Nephron (organoid): Measurements from ENCODE around the gene ADGRD1.
A peak's percentile ranks its signal among the peaks of the same experiment; 100 is the strongest.

Source experiments
- H3K27ac Mint-ChIP-seq, 3 experiments: 2 replicates each; pipeline ENCODE4 v1.8.0; 2020; ENCODE audit warnings: mixed read lengths in 3 of 3, mild to moderate bottlenecking in 2 of 3, moderate library complexity in 1 of 3
- H3K27me3 Mint-ChIP-seq: 2 replicates; pipeline ENCODE4 v1.8.0; 2021; ENCODE audit warnings: low read depth, mild to moderate bottlenecking, moderate library complexity, mixed read lengths
- H3K36me3 Mint-ChIP-seq: 2 replicates; pipeline ENCODE4 v1.8.0; 2020; ENCODE audit warnings: low read depth, mixed read lengths
- H3K4me1 Mint-ChIP-seq: 2 replicates; pipeline ENCODE4 v1.8.0; 2020; ENCODE audit warnings: mixed read lengths
- H3K4me3 Mint-ChIP-seq, 3 experiments: 2 replicates each; pipeline ENCODE4 v1.8.0; 2020; ENCODE audit warnings: mild to moderate bottlenecking in 3 of 3, mixed read lengths in 3 of 3, moderate library complexity in 2 of 3
- H3K9me3 Mint-ChIP-seq: 2 replicates; pipeline ENCODE4 v1.8.0; 2020; ENCODE audit warnings: mixed read lengths
- TF ChIP-seq, protein P1 (sequence below), 3 experiments: fragments of 200-600 bp; sonication (generic); IDR thresholded peaks; one replicate each; pipeline ENCODE4 v1.5.0; 2021; ENCODE audit warnings: antibody characterized with exemption in 3 of 3; ENCODE audit not compliant: unreplicated experiment in 3 of 3

Gene ADGRD1

DNA sequence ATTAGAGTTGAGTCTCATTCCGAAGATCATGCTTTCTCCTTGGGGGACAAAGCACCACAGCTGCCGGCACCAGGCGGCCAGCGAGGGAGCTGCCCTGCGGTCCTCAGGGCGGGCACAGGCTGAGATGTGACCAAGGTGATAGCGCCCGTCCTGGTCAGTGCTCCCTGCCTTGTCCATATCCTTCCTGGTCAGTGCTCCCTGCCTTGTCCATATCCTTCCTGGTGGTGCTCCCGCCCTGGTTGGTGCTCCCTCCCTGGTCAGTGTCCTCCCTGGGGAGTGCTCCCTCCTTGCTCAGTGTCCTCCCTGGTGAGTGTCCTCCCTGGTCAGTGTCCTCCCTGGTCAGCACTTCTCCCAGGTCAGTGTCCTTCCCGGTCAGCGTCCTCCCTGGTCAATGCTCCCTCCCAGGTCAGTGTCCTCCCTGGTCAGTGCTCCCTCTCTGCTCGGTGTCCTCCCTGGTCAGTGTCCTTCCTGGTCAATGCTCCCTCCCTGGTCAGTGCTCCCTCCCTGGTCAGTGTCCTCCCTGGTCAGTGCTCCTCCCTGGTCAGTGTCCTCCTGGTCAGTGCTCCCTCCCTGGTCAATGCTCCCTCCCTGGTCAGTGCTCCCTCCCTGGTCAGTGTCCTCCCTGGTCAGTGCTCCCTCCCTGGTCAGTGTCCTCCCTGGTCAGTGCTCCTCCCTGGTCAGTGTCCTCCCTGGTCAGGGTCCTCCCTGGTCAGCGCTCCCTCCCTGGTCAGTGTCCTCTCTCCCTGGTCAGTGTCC lies 92.2 kb downstream of the ADGRD1 start:
- Mint-ChIP-seq H3K4me1 (peaks cover 16% of the 10 kb centered on the region), H3K27me3 (peaks cover 26% of the 10 kb centered on the region)

DNA sequence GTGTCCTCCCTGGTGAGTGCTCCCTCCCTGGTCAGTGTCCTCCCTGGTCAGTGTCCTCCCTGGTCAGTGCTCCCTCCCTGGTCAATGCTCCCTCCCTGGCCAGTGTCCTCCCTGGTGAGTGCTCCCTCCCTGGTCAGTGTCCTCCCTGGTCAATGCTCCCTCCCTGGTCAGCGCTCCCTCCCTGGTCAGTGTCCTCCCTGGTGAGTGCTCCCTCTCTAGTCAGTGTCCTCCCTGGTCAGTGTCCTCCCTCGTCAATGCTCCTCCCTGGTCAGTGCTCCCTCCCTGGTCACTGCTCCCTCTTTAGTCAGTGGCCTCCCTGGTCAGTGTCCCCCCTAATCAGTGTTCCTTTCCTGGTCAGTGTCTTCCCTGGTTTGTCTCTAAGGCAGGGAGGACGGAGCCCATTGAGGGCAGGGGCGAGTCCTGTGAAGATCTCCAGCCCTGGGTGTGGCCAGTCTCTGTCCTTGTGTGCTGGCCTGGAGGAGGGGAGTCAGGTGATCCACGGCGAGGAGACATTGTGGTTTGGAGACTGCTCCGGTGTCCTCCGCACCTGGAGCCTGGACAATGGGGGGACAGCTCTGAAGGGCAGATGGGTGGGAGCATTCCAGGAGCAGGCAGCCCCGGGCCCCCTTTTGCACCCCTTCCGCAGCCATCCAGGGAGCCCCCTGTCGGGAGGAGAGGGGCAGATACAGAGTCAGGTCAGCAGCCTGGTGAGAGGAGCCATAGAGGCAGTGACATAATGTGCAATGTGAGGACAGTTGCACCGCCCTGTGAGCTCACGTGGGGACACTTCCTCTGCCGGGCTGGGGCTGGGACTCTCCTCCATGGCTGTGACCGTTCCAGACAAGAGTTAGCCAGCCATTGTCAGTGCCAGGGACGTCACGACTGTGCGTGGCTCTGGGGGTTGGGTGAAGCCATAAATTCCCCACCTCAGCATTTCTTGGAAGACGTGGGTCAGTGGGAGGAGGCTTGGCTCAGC lies 93.4 kb downstream of the ADGRD1 start:
- TF ChIP-seq, protein P1, sequence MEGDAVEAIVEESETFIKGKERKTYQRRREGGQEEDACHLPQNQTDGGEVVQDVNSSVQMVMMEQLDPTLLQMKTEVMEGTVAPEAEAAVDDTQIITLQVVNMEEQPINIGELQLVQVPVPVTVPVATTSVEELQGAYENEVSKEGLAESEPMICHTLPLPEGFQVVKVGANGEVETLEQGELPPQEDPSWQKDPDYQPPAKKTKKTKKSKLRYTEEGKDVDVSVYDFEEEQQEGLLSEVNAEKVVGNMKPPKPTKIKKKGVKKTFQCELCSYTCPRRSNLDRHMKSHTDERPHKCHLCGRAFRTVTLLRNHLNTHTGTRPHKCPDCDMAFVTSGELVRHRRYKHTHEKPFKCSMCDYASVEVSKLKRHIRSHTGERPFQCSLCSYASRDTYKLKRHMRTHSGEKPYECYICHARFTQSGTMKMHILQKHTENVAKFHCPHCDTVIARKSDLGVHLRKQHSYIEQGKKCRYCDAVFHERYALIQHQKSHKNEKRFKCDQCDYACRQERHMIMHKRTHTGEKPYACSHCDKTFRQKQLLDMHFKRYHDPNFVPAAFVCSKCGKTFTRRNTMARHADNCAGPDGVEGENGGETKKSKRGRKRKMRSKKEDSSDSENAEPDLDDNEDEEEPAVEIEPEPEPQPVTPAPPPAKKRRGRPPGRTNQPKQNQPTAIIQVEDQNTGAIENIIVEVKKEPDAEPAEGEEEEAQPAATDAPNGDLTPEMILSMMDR (IDR thresholded peaks at IDR 0.05; ENCODE audit: unreplicated experiment in 3 of 3) = no peak
- peak overlapping the region in 1 of 3 experiments; percentile 51 for H3K27ac Mint-ChIP-seq
- no peak overlapping the region for H3K4me3 Mint-ChIP-seq
- peaks cover 37% of the 10 kb centered on the region for H3K27me3 Mint-ChIP-seq
- H3K9me3 Mint-ChIP-seq = no peaks in the 10 kb centered on the region
- H3K36me3 Mint-ChIP-seq = no peaks in the 10 kb centered on the region
- H3K4me1 Mint-ChIP-seq = peaks cover 9% of the 10 kb centered on the region

More for the DNA sequence above, 92.2 kb downstream of the ADGRD1 start:
- TF ChIP-seq, protein P1 (IDR thresholded peaks at IDR 0.05; ENCODE audit: unreplicated experiment in 3 of 3) = no peak
- Mint-ChIP-seq H3K9me3 (no peaks in the 10 kb centered on the region), H3K4me3 (no peak overlapping the region), H3K36me3 (no peaks in the 10 kb centered on the region), H3K27ac (no peak overlapping the region)

DNA sequence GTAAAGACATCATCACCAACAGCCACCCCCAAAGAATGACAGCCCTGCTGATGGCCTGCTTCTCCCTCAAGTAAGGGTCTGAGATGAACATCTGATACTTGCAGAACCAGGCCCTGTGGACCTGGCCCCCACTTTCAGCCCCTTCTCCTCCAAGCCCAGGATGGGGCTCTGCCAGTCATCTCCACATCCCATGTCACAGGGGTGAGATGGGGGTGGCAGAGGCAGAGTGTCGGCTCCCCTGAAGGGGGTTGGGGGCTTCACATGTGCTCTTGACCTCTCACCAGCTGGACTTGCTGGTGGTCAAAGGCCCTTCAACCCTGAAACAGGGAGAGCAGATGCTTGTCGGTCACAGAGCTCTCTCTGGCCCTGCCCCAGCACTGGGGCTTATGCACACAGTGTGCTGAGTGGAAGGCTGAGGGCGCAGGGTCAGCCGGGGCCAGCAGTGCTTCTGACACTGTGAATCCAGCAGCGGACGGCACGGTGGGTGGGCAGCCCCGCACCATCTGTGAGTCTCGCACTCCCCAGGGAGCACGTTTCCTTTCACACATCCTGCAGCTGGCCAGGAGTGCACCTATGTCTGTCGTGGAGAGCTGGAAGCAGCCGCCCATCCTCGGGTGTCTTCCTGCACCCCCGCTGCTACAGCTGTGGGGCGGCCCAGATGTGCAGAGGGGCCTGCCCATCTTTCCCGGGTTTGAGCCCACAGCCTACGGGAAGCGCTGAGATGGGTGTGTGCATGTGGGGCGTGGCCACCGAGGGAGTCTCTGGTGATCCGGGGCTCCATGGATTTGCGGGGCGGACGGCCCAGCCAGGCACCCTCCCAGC lies 94.3 kb downstream of the ADGRD1 start:
- peaks cover 36% of the 10 kb centered on the region for H3K27me3 Mint-ChIP-seq
- H3K4me3 Mint-ChIP-seq = no peak overlapping the region
- no peaks in the 10 kb centered on the region for H3K9me3 Mint-ChIP-seq
- peaks cover 3% of the 10 kb centered on the region for H3K4me1 Mint-ChIP-seq
- TF ChIP-seq, protein P1 (IDR thresholded peaks at IDR 0.05; ENCODE audit: unreplicated experiment in 3 of 3) = no peak
- peak overlapping the region in 1 of 3 experiments; percentile 10 for H3K27ac Mint-ChIP-seq
- no peaks in the 10 kb centered on the region for H3K36me3 Mint-ChIP-seq

DNA sequence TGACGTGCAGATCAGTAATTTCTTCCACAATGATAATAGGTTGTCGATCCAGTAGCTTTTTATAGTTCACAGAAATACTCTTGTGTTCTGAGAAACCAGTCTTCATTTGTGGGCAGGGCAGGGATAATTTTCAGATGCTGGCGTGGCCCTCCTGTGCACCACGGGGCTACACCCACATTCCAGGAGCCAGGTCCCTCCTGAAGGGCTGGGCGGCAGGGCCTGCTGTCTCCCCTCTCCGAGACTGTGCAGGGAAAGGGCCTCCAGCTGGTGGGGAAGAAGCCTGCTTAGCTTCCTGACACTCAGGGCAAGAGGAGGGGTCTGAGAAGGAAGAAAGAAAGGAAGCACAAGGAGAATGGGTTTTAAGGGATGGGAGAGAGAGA lies 94.9 kb downstream of the ADGRD1 start:
- peak overlapping the region in 1 of 3 experiments; percentile 10 for H3K27ac Mint-ChIP-seq
- H3K4me1 Mint-ChIP-seq = peaks cover 3% of the 10 kb centered on the region
- H3K36me3 Mint-ChIP-seq = no peaks in the 10 kb centered on the region
- H3K27me3 Mint-ChIP-seq = peaks cover 42% of the 10 kb centered on the region
- no peaks in the 10 kb centered on the region for H3K9me3 Mint-ChIP-seq
- no peak overlapping the region for H3K4me3 Mint-ChIP-seq
- TF ChIP-seq, protein P1 (IDR thresholded peaks at IDR 0.05; ENCODE audit: unreplicated experiment in 3 of 3) = no peak

DNA sequence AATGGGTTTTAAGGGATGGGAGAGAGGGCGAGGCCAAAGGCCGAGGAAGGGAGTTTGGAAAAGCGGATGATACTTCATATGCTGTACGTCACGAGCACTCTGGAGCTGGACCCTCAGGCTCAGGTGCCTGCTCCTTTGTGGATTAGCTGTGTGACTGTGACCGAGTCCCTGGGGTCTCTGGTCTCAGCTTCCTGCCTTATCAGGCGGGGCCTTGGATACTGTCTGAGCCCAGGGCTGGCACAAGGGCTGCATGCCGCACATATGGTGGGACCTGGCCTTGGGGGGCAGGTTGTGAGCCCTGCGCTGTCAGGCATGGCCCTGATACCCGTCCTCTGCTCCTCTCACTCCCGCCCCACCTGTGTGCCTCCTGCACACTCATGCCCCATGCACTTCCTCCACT lies 95.3 kb downstream of the ADGRD1 start:
- H3K27me3 Mint-ChIP-seq = peaks cover 43% of the 10 kb centered on the region
- peaks cover 2% of the 10 kb centered on the region for H3K4me1 Mint-ChIP-seq
- H3K36me3 Mint-ChIP-seq = no peaks in the 10 kb centered on the region
- H3K4me3 Mint-ChIP-seq = no peak overlapping the region
- no peak overlapping the region for H3K27ac Mint-ChIP-seq
- TF ChIP-seq, protein P1 (IDR thresholded peaks at IDR 0.05; ENCODE audit: unreplicated experiment in 3 of 3) = no peak
- H3K9me3 Mint-ChIP-seq = no peaks in the 10 kb centered on the region
